Skeletal muscle cell (primary cell): ENCODE results near the gene ZNF35.
"Not testable (repeated sequence)": the region's sequence is repeated elsewhere in the genome, so short reads cannot be mapped to it uniquely, and the experiment has no call there.

ENCODE experiments used
- DNase-seq: peaks from one replicate; pipeline ENCODE4 v3.0.0-alpha.2; 2010; ENCODE audit warnings: low read depth
- H3K4me3 ChIP-seq: 2 replicates; pipeline ENCODE4 v1.5.1; 2011; ENCODE audit warnings: low read depth, mild to moderate bottlenecking, control low read depth, low read length, moderate library complexity

Gene ZNF35

DNA sequence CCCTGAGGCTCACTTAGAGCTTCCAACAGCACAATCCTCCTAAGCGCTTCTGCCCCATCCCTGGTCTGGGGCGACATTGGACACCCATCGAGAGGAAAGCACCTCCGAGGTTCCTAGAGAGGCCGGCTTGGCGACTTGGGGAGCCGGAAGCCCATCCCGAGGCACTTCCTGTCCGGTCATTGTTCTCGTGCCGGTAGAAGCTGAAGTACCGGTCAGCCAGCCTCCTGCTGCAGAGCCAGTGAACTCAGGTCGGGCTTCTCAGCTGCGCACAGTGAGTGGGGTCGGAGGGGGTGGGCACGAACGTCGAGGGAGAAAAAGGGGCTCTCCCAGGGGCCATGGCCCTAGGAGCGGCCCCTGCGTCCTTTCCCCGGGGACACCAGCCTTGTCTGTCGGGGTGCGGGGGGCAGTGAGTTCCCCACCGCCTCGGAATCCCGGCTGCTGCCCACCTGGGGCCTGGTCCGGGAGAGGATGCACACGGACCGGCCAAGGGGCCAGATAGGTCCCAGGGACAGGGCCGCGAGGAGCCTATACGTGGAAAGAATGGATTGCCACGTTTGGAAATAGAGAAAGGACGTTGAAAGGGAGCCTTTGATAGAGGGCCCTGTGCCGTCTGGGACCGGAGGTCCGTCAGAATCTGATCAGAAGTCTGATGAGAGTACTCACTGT is at the start of gene ZNF35:
Gene ZNF35 (plus strand): TSS at position 169 of the 666 bp plus-strand sequence. CDS start 2,336 bp downstream, outside the sequence.
- peak within 1 kb of the TSS; percentile 87 for H3K4me3 ChIP-seq
- peak; percentile 74 for DNase-seq

DNA sequence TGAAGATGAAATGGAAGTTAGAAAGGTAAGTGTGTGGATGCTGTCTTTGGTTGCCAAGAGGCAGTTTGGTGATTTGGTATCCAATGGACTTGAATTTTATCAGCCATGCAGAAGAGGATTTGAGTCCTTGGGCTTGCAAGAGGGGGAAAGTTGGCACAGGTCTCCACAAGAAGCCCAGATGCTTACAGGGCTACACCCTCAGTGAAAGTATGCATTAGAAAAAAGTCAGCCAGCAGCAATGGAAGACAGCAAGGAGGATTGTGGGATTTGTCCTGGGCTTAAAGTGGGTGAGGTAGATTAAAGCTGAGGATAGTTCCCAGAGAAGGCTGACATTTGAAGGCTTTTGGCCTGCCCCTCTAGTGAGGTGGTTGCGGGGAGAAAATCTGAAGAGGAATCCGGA is 46.8 kb upstream of the ZNF35 start:
- no peak overlapping the region for H3K4me3 ChIP-seq
- DNase-seq: no peak

DNA sequence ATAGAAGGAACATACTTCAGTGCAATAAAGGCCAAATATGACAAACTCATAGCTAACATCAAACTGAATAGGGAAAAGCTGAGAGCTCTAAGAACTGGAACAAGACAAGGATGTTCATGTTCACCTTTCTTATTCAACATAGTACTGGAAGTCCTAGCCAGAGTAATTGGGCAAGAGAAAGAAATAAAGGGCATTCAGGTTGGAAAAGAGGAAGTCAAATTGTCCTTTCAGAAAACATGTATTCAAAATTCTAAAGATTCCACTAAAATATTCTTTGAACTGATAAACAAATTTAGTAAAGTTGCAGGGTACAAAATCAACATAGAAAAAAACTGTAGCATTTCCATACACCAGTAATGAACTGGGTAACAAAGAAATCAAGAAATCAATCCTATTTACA is 35.9 kb upstream of the ZNF35 start:
- DNase-seq: no peak
- no peak overlapping the region for H3K4me3 ChIP-seq

DNA sequence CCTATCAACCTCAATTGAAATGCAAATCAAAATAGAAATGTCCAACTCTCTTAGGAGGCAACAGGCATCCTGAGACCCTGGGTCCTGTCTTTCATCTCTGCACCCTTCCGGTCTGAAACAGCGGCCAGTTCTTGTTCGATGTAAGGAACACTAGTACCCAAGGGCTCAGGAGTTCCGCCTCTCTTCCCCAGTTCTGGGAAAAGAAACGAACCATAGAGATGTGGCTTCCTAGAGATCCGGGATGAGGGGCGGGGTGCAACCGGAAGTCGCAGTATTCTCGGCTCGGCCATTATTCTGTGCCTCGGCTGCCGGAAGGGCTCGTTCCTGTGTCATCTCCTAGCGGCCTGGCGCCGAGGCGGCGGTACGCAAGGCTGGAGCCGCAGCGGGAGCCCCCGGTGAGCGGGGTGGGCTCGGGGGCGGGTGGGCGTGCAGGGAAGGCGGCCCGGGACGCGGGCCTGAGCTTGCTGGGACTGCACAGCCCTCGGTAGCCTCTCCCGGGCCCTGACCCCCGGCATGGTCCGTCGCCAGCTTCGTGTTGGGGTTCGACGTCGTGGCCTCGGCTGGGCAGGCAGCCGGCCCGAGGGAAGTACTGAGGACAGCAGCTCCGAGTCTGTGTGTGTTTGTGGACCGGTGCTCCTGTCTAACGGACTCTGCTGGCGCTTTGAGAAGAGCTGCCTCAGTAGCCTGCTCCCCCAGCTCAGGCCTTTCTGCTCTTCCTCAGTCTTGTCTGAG is 23.6 kb upstream of the ZNF35 start, which contains the start of gene ZNF197:
Gene ZNF197 (plus strand): TSS at position 288 of the 732 bp plus-strand sequence. CDS start 4,119 bp downstream, outside the sequence.
- H3K4me3 ChIP-seq: peak within 1 kb of the TSS; percentile 83
- peak; percentile 69 for DNase-seq

DNA sequence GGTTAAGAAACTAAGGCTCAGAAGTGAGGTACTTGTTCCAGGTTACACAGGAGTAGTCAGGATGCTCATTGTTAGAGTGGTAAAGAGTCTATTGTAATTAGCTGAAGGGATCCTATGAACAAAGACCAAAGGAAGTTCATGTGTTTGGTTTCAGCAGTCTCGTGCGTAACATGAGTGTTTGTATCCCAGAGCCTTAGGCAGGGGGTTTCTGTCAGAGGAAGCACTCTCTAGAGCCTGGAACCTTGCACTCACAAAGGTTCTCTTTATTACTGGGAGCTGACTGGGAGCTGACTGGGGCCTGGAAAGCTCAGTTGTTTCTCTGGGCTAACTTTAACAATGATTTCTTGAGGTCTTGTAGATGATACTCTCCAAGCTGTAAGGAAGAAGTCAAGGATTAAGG is 19.8 kb upstream of the ZNF35 start:
- no peak overlapping the region for H3K4me3 ChIP-seq

DNA sequence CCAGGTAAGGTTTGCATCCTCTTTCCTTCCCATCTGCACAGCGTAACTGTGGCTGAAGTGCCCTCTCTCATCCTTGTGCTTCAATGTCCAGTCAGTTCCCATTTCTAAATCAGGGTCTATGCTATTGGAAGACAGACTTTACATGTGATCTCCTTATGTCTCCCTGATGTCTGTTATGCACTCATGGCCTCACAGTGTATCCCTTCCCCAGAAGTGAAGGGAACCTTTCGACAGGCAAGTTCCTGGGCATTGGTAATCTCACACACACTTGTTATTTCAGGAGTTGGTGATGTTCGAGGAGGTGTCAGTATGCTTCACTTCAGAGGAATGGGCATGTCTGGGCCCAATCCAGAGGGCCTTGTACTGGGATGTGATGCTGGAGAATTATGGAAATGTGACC is 16.3 kb upstream of the ZNF35 start:
- no peak for DNase-seq
- no peak overlapping the region for H3K4me3 ChIP-seq

More for the DNA sequence above, 19.8 kb upstream of the ZNF35 start:
- no peak for DNase-seq

DNA sequence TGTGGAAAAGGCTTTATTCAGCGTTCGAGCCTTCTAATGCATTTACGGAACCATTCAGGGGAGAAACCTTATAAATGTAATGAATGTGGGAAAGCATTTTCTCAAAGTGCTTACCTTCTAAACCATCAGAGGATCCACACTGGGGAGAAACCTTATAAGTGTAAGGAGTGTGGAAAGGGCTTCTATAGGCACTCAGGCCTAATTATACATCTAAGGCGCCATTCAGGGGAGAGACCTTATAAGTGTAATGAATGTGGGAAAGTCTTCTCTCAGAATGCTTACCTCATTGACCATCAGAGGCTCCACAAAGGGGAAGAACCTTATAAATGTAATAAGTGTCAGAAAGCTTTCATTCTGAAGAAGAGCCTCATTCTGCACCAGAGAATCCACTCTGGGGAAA is 6.2 kb upstream of the ZNF35 start:
- H3K4me3 ChIP-seq: no peak overlapping the region
- no peak for DNase-seq

DNA sequence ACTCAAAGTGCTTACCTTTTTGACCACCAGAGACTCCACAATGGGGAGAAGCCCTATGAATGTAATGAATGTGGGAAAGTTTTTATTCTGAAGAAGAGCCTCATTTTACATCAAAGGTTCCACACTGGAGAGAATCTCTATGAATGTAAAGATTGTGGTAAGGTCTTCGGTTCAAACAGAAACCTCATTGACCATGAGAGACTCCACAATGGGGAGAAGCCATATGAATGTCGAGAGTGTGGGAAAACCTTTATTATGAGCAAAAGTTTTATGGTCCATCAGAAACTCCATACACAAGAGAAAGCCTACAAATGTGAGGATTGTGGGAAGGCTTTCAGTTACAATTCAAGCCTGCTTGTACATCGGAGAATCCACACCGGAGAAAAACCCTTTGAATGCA is 5.5 kb upstream of the ZNF35 start:
- no peak overlapping the region for H3K4me3 ChIP-seq

DNA sequence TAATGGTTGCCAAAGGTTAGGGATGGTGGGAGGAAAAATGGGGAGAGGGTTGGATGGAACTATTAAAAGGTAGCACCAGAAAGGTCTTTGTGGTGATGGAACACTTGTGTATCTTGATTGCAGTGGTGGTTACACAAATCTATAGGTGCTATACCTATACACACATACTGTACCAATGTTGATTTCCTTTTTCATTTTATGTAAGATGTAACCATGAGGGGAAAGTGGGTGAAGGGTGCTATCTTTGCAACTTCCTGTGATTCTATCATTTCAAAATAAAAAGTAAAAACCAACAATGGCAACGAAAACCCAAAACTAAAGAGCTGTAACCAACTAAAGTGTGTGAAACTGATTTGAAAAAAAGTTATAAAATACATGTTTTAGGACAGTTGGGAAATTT is 761 bp upstream of the ZNF35 start:
- H3K4me3 ChIP-seq: peak overlapping the region; percentile 87

More for the DNA sequence above, 5.5 kb upstream of the ZNF35 start:
- no peak for DNase-seq

DNA sequence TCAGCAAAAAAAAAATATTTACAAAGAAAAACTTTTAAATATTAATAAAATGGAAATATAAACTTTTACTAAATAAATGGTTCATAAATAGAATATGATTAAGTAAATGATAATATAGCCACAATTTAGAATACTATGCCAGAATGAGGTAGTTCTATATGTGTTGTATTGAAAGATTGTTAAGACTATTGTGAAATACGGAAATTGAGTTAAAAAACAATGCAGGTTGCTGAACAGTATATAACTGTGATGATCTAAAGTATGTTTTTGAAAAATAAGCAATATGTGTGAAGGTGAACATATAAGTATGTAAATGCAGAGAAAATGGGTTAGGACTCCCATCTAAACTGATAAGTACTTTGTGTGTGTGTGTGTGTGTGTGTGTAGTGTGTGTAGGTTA is 1.2 kb downstream of the ZNF35 start:
- no peak overlapping the region for H3K4me3 ChIP-seq
- DNase-seq: no peak

More for the DNA sequence above, 761 bp upstream of the ZNF35 start:
- no peak for DNase-seq

DNA sequence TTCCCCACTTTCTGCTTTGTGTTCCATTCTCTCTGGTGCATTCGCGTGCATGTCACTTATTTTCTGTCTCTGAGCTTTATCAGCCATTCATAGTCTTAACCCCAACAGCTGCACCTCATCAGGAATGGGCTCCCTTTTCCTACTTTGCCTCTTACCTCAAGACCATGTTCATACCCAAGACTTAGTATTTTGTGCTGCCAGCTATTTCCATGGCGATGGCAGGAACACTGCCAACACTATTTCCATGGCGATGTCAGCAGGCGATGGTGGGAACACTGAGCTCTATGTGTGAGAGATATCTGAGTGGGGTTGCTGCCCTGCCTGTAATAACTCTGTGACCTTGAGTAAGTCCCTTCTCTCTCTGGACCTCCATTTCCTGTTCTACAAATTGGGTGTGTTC is 5.5 kb downstream of the ZNF35 start:
- no peak for DNase-seq
- no peak overlapping the region for H3K4me3 ChIP-seq

DNA sequence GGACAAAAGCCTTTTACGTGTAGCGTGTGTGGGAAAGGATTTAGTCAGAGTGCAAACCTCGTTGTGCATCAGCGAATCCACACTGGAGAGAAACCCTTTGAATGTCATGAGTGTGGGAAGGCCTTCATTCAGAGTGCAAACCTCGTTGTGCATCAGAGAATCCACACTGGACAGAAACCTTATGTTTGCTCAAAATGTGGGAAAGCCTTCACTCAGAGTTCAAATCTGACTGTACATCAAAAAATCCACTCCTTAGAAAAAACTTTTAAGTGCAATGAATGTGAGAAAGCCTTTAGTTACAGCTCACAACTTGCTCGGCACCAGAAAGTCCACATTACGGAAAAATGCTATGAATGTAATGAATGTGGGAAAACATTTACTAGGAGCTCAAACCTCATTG is 10.5 kb downstream of the ZNF35 start:
- no peak for DNase-seq
- H3K4me3 ChIP-seq: no peak overlapping the region

DNA sequence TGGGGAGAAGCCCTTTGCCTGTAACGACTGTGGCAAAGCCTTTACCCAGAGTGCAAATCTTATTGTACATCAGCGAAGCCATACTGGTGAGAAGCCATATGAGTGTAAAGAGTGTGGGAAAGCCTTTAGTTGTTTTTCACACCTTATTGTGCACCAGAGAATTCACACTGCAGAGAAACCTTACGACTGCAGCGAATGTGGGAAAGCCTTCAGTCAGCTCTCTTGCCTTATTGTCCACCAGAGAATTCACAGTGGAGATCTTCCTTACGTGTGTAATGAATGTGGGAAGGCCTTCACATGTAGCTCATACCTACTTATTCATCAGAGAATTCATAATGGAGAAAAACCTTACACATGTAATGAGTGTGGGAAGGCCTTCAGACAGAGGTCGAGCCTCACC is 10.9 kb downstream of the ZNF35 start:
- no peak overlapping the region for H3K4me3 ChIP-seq
- DNase-seq: no peak

DNA sequence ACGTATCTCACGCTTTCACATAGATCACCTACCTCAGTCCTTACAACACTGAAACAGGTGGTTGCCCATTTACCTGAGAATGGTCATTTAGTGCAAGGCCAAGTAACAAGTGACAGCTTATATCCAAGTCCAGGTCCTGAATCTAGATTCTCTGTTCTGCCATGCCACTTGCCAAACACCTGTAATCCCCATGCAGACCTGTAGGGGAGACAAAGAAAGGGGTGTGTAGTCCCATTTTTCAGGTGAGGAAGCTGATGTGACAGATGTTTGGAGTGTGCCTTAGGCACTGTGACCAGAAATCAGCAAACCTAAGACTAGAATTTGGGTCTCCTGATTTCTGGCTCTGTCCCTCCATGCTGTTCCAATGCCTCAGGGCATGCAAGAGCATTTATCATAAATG is 12.7 kb downstream of the ZNF35 start:
- DNase-seq: no peak
- no peak overlapping the region for H3K4me3 ChIP-seq

DNA sequence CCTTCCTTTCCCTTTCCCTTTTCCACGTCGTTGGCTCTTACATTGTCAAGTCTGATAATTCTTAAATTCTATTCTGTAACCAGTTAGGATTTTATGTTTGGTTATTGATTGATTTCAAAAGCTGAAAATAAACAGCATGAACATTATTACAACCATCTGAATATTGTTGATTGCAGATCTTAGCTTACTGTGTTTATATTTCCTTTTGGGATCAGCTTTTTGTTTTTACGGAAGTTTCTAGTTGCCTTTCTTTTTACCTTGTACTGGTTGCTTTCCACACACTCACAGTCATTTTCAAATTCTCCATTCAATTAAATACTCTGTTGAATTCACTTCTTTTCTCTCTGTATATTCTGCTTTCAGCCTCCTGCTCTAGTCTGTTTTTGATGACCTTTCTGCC is 16.6 kb downstream of the ZNF35 start:
- no peak for DNase-seq
- no peak overlapping the region for H3K4me3 ChIP-seq

DNA sequence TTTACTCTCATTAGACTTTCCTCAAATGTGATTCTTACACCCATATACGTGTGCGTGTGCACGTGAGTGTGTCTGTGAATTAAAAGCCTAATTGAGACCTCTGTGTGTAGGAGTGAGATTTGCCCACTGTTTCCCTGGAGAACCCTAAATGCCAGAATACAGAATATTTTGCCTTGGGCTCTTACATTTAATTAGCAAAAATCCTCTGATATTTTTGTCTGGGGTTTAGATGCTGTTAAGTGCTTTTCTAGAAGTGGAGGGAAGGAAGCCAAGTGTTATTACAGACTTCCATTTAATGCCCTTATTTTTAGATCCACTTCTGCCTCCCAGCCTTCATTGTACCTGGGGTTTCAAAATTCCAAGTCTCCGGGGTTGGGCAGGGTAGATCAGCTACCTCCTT is 17.8 kb downstream of the ZNF35 start:
- no peak overlapping the region for H3K4me3 ChIP-seq
- no peak for DNase-seq

DNA sequence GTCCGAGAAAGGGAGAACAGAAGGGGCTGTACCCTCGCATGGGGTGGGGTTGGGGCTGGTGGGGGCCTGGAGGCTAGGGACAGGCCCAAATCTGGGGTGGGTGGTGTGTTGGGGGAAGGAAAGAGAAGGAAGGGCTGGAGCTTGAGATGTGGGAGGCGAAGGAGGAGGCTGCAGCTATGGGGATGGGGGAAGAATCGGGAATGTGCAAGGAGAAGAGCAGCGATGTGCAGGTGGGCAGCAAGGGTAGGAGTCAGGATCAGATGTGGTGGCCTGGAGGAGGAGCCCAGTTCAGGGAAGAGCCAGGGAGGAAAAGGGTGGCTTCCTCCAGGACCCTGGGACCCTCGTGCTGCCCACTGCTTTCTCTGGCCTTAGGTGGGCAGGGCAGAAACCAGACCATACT is 21.2 kb downstream of the ZNF35 start:
- H3K4me3 ChIP-seq: no peak overlapping the region
- no peak for DNase-seq

DNA sequence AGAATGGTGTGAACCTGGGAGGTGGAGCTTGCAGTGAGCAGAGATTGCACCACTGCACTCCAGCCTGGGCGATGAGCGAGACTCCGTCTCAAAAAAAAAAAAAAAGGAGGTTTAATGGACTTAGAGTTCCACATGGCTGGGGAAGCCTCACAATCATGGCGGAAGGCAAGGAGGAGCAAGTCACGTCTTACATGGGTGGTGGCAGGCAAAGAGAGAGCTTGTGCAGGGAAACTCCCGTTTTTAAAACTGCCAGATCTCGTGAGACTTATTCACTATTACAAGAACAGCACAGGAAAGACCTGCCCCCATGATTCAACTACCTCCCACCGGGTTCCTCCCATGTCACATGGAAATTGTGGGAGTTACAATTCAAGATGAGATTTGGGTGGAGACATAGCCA is 24.9 kb downstream of the ZNF35 start:
- DNase-seq, H3K4me3 ChIP-seq: not testable (repeated sequence)

DNA sequence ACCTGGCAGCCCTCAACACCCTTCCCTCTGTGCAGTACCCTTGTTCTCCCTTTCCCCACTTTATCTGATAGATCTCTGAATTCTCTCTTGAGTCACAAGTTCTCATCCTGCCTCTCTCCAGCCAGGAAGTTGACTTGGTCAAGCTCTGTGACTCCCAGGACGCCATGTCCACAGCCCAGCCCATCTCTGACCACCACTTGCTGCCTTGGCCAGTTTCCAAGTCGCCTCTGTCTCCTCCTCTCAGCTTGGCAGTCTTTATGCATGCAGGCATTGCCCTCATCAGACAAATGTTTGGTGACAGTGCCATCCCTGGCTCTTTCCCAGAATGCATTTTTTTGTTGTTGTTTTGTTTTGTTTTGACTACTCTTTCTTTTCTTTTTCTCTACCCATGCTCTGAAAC is 25.7 kb downstream of the ZNF35 start:
- H3K4me3 ChIP-seq: no peak overlapping the region

DNA sequence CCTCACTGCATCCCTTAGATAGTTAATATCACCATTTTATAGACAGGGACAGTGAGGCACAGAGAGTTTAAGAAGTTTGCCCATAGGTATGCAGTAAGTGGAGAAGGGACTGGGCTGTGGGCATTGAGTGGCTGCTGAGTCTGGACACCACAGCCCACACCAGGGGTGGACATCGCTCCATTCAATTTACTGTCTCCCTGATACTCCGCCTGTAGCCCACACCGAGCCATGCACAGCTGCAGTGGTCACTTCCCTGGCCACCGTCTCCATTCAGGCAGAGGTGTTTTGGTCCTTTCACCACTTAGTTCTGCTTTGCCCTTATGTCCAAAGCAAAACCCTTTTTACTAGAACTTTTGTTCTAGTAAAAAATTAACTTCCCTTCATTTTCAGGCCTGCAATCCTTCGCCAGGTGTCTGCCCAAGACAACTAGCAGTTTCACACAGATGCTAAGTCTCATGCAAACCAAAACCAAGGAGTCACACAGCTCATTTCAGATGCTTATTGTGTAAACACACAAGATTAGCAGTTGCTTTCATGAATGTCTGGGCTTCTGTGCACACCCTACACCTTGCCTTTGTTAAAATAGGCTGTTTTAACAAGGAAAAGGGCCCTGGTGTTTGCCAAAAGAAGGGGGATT is 30.1 kb downstream of the ZNF35 start:
- DNase-seq: no peak

More for the DNA sequence above, 25.7 kb downstream of the ZNF35 start:
- no peak for DNase-seq

More for the DNA sequence above, 30.1 kb downstream of the ZNF35 start:
- no peak overlapping the region for H3K4me3 ChIP-seq
